T-helper 2 cell (primary cell): ENCODE data around the gene SARS1.

ENCODE experiments used
- DNase-seq, 5 experiments: peaks; one replicate each; pipeline versions ENCODE4 v3.0.0 to v3.0.0-alpha.2; 2012 to 2022

SARS1 gene

DNA sequence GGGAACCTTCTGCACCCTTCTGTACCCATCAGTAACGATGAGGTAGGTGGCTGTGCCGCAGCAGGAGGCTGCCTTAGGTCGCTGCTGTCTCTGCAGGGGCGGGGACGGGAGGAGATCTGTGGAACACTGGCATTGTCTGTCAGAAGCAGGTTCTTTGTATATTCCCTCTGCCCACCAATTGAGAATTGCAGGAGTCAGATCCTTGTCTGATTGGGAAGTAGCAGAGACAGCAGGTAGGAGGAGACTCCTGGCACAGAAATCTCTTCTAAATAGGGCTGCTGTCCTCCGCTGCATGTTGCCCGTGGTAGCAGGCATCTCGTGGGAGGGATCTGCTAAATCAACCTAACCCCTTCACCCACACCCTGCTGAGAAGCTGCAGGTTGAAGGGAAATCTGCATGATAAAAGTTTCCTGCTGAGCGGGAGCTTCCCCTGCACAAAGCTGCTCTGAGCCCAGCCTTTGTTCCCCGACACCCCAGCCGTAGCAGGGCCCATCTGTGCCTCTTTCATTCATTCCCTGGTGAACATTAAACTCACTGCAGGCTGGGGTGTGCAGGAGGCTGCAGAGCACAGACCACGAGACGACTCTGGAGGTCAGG lies 15.9 kb downstream of the SARS1 start:
- DNase-seq = no peak

DNA sequence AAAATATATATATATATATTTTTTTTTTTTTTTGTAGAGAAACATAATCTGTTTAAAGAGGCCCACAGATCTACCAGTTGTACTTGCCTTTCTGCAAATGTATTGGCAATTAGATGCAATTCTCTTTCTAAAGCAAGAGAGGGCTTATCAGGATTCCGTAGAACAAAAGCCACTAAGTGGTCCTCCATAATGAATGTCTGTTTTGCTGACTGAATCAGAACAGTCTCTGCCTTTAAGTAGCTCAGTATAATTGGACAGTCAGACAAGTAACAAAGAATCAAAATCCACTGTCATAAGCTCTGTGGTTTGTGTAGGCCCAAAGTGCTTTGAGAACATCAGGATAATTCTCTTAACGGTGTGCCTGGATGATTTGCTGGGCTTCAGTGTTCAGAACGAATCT lies 17.3 kb downstream of the SARS1 start:
- DNase-seq = no peak

DNA sequence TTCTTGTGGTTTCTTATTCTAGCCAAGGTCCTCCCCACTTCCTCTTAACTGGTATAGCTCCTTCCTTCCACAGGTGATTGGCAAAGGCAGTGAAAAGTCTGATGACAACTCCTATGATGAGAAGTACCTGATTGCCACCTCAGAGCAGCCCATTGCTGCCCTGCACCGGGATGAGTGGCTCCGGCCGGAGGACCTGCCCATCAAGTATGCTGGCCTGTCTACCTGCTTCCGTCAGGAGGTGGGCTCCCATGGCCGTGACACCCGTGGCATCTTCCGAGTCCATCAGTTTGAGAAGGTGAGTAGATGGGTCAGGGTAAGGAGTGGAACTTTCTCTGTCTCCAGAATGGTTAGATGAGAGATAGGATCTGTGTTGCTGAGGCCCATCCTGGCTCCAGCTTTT lies 21.4 kb downstream of the SARS1 start:
- no peak for DNase-seq

DNA sequence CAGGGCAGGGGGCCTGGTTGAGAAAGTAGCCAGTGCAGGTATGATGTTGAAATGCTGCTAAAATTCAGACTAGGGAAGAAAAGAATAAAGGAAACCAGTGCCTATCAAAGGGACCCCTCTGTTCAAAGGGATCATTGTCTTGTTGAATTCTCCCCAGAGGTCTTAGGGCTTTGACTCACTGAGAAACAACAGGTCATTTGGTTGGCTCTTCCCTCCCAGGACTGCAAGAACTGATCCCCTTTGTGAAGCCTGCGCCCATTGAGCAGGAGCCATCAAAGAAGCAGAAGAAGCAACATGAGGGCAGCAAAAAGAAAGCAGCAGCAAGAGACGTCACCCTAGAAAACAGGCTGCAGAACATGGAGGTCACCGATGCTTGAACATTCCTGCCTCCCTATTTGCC lies 23.8 kb downstream of the SARS1 start:
- DNase-seq = no peak

DNA sequence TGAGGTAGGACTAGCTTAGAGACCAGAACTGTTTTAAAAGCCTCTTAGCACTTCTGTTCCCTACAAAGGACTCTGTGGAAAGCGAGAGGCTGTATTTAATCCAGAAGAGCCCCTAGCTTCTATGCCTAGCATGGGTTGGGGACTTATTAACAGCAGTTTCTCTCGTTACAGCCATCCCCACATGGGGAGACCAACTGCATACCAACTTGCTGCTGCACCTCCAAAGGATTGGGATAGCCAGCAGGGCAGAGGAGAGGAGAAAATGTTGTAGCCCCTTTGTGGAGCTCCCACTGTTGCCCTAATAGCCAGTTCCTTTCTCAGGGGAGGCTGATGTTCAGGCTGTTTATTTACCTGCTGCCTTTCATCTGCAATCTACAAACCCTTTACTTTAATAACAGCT lies 24.7 kb downstream of the SARS1 start:
- DNase-seq = no peak

DNA sequence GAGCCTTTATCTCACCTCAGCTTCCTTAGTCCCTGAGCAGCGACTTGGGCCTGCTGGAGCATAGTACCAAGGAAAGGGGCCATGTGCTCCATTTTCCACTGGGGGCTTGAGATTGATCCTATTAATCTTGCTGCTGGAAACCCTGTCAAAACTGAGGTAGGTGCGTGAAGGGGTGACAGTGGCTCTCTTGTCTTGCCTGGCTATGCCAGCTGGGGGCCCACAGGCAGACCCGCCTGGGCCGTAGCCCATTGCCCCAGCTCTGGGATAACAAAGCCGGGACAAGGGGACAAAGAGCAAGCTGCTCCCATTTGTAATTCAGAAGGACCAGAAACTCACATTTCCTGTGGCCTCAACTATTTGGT lies 25.3 kb downstream of the SARS1 start:
- DNase-seq = no peak

DNA sequence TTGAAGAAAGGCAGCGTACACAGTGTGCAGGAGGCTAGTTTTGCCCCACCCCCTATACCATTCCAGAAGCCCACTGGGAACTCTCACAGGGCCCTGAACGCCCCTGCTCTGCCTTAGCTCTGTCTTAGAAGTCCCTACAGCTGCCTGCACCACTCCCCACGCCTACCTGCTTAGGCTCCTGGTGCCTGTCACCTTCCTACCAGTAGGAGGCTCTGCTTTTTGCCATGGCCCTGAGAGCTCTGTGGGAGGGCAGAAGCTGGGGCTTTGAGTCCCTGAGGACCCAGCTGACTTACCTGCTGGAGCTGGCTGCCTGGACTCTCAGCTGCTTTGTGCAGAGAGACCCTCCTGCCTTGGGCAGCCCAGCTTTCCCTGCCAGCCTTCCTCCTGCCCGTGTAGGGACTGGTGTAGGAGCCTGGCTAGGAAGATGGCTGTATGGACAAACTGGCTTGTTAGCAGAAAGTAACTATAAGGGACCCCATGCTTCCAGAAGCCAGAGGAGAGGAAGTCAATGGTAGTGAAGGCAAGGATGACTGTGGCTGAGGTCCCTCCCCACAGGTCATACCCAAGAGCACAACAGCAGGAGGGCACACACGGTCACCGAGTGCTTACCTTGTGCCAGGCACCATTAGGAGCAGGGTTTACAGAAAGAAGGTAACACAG lies 25.8 kb downstream of the SARS1 start:
- peak in 1 of 5 experiments; percentile 57 for DNase-seq

DNA sequence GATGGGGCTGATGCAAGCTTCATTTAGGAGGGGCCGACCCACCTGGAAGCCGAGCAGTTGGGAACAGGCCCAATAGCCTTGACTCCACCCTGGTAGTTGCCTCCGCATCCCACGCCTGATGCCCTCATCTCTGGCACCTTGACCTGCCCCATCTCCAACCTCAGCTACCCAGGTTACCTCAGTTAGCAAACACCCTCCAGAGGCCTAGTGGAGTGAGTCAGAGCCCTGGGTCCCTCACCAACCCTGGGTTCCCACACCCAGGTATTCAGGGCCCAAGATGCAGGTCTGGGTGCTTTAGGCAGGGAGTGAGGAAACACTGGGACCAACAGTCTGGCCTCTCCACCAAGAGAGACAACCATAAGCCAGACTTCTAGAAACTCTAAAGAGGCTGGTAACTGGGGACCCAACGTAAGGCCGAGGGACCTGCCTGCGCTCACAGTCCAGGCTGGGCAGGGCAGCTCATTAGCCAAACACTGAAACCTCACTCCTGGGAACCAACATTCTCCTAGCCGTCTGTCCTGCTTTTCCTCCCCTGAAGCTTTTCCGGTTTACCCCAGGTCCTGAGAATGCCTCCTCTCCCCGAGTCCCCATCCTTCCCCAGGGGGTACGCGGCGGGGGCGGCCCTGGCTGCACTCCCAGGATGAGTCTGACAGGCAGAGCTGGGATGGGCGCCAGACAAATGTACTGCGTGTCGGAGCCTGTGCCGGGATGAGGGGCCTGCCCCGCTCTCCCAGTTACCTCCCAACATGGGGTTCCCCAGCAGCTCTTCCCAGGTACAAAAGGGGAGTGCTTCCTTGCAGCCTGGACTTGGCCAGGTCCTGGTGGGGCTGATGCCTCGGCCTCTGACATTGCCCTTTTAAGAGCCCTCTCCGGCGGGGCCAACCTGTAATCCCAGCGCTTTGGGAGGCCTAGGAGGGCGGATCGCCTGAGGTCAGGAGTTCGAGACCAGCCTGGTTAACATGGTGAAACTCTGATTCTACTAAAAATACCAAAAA lies 26.7 kb downstream of the SARS1 start:
- DNase-seq = peak in 1 of 5 experiments; percentile 32

DNA sequence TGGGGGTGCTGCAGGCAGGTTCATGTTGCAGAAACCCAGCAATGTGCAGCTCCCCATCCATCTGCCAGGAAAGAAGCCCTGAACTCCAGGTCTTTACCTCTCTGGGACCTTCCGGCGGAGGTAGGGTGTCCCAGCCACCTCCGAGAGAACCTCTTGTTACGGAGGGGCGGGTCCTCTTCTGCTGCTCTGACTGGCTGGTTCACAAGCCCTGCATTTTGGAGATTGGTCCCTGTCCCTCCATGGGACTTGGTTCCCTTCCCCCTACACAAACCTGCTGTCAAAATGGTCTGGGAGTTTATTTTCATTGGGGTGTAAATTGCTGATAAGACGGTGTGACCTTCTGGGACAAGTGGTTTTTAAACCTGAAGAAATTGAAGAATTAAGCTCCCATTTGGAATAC lies 27.6 kb downstream of the SARS1 start:
- no peak for DNase-seq

DNA sequence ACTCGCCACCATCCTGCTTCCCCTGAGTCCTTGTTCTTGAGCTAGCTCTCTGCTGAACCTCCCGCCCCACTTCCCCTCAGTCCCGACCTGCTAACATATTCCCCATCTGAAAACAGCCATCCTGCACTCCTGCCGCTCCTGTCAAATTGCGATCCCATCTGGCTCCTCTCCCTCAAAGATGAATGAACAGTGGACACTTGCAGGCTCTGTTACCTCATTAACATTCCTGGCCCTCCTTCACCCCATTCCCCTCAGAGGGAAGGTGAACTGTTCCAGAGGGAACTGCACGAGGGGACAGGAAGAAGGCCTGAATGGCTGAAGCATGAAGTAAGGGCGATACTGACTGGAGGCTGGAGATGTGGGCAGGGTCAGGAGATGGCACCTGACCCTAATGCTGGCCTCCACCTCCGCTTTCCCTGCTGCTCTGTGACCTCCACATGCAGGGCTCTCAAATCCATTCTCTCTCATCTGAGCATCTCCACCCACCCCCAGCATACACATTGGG lies 28.2 kb downstream of the SARS1 start:
- no peak for DNase-seq

DNA sequence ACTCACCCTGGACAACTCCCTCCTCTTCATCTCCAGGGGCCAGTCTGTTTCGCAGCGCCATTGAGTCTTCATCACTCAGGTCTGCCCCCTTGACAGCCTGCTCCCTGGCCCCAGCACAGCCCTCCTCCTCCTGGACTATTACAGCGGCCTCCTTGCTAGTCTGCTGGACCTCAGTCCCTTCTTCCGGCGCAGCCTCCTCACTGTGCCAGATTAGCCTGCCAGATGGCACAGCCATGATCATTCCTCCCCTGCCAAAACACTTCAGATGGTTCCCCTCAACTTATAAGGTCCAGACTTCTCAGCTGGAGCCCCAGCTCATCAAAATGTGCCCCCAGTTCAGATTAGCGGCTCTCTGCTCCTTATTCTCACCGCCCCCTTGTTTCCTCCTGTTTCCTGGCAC lies 28.7 kb downstream of the SARS1 start:
- DNase-seq = no peak

DNA sequence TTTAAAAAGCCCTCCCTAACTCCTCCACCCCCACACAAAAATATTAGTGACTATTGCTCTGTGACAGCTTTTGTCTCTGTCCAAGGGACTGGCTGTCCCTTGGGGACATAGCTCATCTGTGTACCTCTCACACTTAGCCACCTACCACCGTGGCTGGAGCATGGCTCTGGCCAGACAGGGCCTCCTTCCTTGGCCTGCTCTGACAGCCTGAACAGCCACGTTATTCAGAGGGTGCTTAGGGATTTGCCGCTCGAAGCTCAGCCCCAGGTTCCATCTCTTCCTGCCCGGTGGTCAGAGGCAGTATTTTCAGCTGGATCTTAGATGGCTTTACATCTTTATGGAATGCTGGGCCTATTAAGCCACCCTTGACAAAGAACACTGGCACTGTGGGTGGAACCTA lies 29.5 kb downstream of the SARS1 start:
- no peak for DNase-seq

DNA sequence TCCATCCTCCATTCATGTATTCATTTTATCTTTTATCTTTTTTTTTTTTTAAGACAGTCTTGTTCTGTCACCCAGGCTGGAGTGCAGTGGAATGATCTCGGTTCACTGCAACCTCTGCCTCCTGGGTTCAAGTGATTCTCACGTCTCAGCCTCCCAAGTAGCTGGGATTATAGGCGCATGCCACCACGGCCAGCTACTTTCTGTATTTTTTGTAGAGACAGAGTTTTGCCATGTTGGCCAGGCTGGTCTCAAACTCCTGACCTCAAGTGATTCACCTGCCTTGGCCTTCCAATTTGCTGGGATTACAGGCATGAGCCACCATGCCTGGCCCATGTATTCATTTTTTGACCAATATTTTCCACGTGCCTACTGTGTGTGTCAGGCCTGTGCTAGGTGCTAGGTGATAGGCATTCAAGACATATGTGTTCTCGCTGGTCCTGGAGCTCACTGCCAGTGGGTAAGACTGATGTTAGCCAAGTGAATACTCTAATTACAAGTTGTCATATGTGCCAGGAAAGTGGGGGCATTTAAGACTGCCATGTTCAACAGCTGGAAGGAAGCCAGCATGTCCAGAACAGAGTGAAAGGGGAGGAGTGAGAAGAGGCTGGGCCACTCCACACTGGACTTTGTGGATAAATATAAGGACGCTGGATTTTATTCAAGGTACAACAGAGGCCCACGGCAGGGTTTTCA lies 30.3 kb downstream of the SARS1 start:
- DNase-seq = no peak

DNA sequence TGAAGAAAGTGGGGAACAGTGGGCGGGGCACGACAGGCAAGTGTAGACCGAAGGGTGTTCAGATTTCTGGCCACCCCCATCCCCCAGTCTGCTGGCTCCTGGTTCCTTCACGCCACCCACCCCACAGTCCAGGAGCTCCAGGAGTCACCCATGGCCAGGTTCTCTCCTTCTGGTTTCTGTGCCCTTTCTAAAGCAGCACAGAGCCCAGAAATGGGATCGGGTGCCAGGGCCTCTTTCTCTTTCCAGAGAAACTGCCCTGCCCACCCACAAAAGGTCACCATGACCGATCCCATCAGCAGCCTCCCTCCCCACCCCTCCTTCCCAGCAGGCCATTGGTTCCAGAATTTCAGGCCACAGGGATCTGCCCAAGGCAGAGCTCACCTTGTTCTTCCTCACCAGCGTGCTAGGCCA lies 32.4 kb downstream of the SARS1 start:
- DNase-seq = no peak

DNA sequence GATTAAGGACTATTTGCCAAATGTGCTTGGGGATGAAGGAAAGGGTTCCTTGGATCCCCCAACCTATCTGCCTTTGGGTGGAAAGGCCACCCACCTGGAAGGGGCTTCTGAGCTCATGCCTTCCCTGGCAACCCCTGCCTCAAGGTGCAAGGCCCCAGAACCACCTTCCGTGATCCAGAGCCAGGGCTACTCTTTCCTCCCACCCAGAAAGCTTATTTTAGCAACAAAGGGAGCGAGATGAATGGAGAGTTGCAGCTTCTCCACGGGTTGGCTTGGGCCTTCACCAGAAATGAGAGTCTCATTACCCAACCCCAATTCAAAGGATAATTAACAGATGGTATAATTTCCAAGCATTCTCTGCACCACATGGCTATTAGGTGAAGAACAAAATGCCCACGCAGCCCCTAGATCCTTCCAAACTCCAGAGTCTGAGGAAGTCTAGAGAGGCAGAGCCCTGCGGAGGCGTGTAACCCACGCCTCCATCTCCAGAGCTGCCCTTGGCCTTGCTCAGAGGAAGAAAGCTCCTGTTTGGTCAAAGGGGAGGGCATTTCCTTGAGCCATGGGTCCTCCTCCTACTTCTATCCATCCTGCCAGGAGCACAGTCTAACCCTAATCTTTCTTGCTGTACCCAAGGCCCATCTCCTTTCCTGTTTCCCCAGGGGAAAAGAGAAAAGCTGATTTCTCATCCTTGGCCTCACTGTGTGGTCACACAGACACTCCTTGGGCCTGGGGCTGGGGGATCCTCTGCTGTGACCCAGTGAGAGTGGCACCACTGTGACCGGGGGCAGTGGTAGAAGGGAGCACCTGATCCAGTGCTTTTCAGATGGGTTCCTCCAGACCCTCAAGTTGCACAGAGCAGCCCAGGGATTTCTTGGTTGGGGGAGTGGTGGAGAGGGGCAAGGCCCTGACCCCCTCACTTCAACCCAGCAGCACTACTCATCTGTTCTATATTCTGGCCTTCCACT lies 34.0 kb downstream of the SARS1 start:
- DNase-seq = no peak

DNA sequence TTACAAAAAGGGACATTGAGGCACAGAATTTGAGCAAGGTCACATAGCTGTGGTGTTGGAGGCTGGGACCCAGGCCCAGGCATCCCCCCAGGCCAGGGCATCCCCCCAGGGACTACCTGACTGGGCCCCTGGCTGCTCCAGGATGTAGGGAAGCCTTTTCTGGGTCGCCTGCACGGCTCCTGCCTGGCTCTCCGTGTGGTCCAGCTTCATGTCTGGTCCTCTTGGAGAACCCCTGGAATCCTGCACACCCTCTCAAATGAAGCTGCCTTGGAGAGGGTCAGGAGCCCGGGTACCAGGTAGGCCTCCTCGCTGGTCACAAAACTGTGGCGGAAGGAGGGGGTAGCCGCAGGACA lies 34.7 kb downstream of the SARS1 start:
- DNase-seq = no peak

DNA sequence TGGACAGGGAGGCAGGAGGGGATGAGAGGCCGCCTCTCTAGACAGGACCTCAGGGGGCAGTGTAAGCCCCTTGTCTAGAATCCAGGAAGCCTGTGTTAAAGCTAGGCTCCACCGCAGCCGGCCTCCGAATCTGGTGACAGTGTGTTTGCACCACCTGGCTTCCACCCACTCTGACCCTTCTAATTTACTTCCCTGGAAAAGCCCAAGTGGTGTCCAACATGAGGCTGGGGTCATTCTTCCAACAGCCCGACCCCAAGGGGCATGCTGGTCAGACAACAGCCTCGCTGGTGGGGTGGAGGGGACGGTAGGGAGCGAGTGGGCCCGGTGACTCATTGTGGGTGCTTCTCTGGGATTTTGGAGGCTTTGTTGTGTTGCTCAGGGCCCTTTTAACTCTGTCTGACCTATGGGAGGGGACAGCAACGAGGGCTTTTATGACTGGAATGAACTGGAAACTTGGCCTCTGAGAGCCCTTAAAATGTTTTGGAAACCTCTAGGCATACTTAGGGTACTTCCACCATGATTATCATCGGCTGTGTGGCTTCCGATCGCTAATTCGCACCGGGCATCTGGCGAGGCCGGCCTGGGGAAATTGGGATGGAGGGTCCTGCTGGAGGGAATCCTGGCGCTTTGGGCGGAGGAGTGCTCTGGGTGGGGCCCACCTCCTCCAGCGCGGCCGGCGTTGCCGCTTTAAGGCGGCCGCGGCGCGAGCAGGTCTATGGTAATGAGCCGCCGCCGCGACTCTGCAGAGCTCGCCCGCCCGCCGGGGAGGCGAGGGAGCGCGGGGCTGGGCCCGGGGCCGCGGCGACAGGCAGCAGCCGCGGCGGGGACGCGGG lies 35.3 kb downstream of the SARS1 start, which contains the start of gene CELSR2:
TSS of gene CELSR2 (plus strand) at position 743 of the 833 bp plus-strand sequence. CDS start 541 bp downstream, outside the sequence.
- DNase-seq = peak; percentile 32 to 85 (median 50)

DNA sequence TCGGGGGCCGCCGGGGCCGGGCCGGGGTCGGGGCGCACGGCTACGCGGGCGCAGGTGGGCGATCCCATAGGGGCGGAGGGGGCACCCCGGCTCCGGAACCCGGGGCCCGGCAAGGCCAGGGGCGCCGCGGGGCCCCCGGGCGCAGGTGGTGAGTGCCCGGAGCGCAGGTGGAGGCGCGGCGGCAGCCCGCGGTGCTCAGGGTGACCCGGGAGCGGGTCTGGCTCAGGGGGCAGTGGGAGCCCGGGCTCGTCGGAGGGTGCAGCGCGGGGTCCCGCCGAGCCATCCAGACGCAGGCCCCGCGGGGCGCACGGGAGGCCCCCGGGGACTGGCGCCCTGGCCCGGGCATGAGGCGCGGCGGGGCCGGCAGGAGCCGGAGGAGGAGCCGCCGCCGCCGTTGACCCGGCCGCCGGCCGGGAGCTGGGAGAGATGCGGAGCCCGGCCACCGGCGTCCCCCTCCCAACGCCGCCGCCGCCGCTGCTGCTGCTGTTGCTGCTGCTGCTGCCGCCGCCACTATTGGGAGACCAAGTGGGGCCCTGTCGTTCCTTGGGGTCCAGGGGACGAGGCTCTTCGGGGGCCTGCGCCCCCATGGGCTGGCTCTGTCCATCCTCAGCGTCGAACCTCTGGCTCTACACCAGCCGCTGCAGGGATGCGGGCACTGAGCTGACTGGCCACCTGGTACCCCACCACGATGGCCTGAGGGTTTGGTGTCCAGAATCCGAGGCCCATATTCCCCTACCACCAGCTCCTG lies 36.1 kb downstream of the SARS1 start:
- no peak for DNase-seq

DNA sequence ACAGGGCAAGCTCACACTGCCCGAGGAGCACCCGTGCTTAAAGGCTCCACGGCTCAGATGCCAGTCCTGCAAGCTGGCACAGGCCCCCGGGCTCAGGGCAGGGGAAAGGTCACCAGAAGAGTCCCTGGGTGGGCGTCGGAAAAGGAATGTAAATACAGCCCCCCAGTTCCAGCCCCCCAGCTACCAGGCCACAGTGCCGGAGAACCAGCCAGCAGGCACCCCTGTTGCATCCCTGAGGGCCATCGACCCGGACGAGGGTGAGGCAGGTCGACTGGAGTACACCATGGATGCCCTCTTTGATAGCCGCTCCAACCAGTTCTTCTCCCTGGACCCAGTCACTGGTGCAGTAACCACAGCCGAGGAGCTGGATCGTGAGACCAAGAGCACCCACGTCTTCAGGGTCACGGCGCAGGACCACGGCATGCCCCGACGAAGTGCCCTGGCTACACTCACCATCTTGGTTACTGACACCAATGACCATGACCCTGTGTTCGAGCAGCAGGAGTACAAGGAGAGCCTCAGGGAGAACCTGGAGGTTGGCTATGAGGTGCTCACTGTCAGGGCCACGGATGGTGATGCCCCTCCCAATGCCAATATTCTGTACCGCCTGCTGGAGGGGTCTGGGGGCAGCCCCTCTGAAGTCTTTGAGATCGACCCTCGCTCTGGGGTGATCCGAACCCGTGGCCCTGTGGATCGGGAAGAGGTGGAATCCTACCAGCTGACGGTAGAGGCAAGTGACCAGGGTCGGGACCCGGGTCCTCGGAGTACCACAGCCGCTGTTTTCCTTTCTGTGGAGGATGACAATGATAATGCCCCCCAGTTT lies 36.9 kb downstream of the SARS1 start:
- DNase-seq = no peak
